Measurements from ENCODE around the gene RETREG1.
"Not testable (repeated sequence)": the region's sequence is repeated elsewhere in the genome, so short reads cannot be mapped to it uniquely, and the experiment has no call there.

The RETREG1 gene

GRCh38 chr5:16548115-16548514 lies 68.7 kb downstream of the RETREG1 start:
- no peaks in the 10 kb centered on the region for H3K36me3 Mint-ChIP-seq (ENCODE audit: low read depth)
- H3K27me3 Mint-ChIP-seq (ENCODE audit: low read depth) = no peaks in the 10 kb centered on the region
- H3K4me3 Mint-ChIP-seq = no peak overlapping the region
- no peak for TF ChIP-seq CTCF (IDR thresholded peaks at IDR 0.05; ENCODE audit: unreplicated experiment in 3 of 3)
- no peak overlapping the region for H3K27ac Mint-ChIP-seq
- H3K9me3 Mint-ChIP-seq = no peaks in the 10 kb centered on the region
- H3K4me1 Mint-ChIP-seq = peaks cover 72% of the 10 kb centered on the region

GRCh38 chr5:16547200-16547842 lies 69.5 kb downstream of the RETREG1 start:
- Mint-ChIP-seq H3K4me3 (no peak overlapping the region), H3K27me3 (ENCODE audit: low read depth) (peaks cover 3% of the 10 kb centered on the region), H3K9me3 (no peaks in the 10 kb centered on the region), H3K27ac (peak overlapping the region in 2 of 3 experiments; percentile 48 to 55), H3K36me3 (ENCODE audit: low read depth) (no peaks in the 10 kb centered on the region), H3K4me1 (peaks cover 64% of the 10 kb centered on the region)
- no peak for TF ChIP-seq CTCF (IDR thresholded peaks at IDR 0.05; ENCODE audit: unreplicated experiment in 3 of 3)

- H3K27ac Mint-ChIP-seq = peak overlapping the region in 2 of 3 experiments; percentile 48 to 55
- no peak overlapping the region for H3K4me3 Mint-ChIP-seq
- H3K9me3 Mint-ChIP-seq = no peaks in the 10 kb centered on the region
- TF ChIP-seq CTCF (IDR thresholded peaks at IDR 0.05; ENCODE audit: unreplicated experiment in 3 of 3) = no peak
- H3K27me3 Mint-ChIP-seq (ENCODE audit: low read depth) = peaks cover 3% of the 10 kb centered on the region
- no peaks in the 10 kb centered on the region for H3K36me3 Mint-ChIP-seq (ENCODE audit: low read depth)
- H3K4me1 Mint-ChIP-seq = peaks cover 61% of the 10 kb centered on the region
These were observed 70.1 kb downstream of the RETREG1 start for GRCh38 chr5:16546732-16547131.

- no peaks in the 10 kb centered on the region for H3K9me3 Mint-ChIP-seq
- H3K4me1 Mint-ChIP-seq = peaks cover 57% of the 10 kb centered on the region
- H3K4me3 Mint-ChIP-seq = no peak overlapping the region
- peak overlapping the region in 1 of 3 experiments; percentile 23 for H3K27ac Mint-ChIP-seq
- H3K27me3 Mint-ChIP-seq (ENCODE audit: low read depth) = peaks cover 3% of the 10 kb centered on the region
- no peaks in the 10 kb centered on the region for H3K36me3 Mint-ChIP-seq (ENCODE audit: low read depth)
- TF ChIP-seq CTCF (IDR thresholded peaks at IDR 0.05; ENCODE audit: unreplicated experiment in 3 of 3) = no peak
These were observed 72.0 kb downstream of the RETREG1 start for GRCh38 chr5:16544607-16545374.

GRCh38 chr5:16543206-16543605 lies 73.6 kb downstream of the RETREG1 start:
- not testable (repeated sequence) for H3K27me3 Mint-ChIP-seq (ENCODE audit: low read depth); H3K4me3 Mint-ChIP-seq; H3K9me3 Mint-ChIP-seq; H3K27ac Mint-ChIP-seq; H3K36me3 Mint-ChIP-seq (ENCODE audit: low read depth)
- peaks cover 57% of the 10 kb centered on the region for H3K4me1 Mint-ChIP-seq

GRCh38 chr5:16542236-16542635 lies 74.6 kb downstream of the RETREG1 start:
- H3K27ac Mint-ChIP-seq = no peak overlapping the region
- H3K36me3 Mint-ChIP-seq (ENCODE audit: low read depth) = no peaks in the 10 kb centered on the region
- peaks cover 3% of the 10 kb centered on the region for H3K27me3 Mint-ChIP-seq (ENCODE audit: low read depth)
- TF ChIP-seq CTCF (IDR thresholded peaks at IDR 0.05; ENCODE audit: unreplicated experiment in 3 of 3) = no peak
- H3K9me3 Mint-ChIP-seq = no peaks in the 10 kb centered on the region
- no peak overlapping the region for H3K4me3 Mint-ChIP-seq
- H3K4me1 Mint-ChIP-seq = peaks cover 59% of the 10 kb centered on the region

- H3K4me3 Mint-ChIP-seq; H3K27me3 Mint-ChIP-seq (ENCODE audit: low read depth); H3K27ac Mint-ChIP-seq; H3K9me3 Mint-ChIP-seq; H3K36me3 Mint-ChIP-seq (ENCODE audit: low read depth): not testable (repeated sequence)
- H3K4me1 Mint-ChIP-seq = peaks cover 56% of the 10 kb centered on the region
These were observed 75.2 kb downstream of the RETREG1 start for GRCh38 chr5:16541592-16541991.
